Uterus (tissue), 2 donors: ENCODE results near the gene LRP1-AS.

Source experiments
- CTCF ChIP-seq, 4 experiments: fragments of 200-600 bp in 2 of 4; fragments of 450-650 bp in 2 of 4; sonication (generic) in 2 of 4; IDR thresholded peaks; one replicate each; pipeline ENCODE4 v1.5.1; 2016 to 2019; ENCODE audit warnings: antibody characterized with exemption in 4 of 4, mild to moderate bottlenecking in 2 of 4, moderate library complexity in 1 of 4
- POLR2A ChIP-seq, 2 donors: fragments of 450-650 bp; IDR thresholded peaks; one replicate each; pipeline ENCODE4 v1.6.1; 2016; ENCODE audit warnings: antibody characterized with exemption in 2 of 2, mild to moderate bottlenecking in 1 of 2, moderate library complexity in 1 of 2

- TF ChIP-seq CTCF (IDR thresholded peaks at IDR 0.05) (no peak), POLR2A (IDR thresholded peaks at IDR 0.05) (no peak)
These were observed 38.6 kb upstream of the LRP1-AS start for GRCh38 chr12:57185906-57186508.
